Measurements from ENCODE around the gene EXOSC7. TPM values are rescaled to one million over a fixed set of nuclear protein-coding genes. Genes with fewer than 3 reads are reported as not detected.

EXOSC7 gene
- total RNA-seq, 1 experiment from 2014 or later = 88.7 TPM

DNA sequence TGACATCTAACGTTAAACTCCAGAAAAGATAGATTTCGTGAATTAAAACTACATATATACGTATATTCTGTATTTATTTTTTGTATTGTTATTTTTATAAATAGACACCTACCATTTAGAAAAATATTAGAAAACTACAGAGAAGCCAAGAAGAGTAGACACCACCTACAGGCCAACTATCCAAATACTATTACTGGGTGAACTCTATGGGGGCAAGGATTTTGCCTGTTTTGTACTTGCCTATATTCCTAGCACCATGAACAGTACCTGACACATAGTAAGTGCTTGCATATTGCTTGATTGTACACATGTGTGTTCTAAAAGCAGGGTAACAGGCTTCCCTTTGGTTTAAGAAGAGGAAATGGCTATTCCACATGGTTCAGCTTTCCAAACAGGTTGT lies 25.7 kb downstream of the EXOSC7 start:
- Mint-ChIP-seq H3K4me3 (no peak overlapping the region), H3K4me1 (no peaks in the 10 kb centered on the region), H3K27me3 (ENCODE audit: low read depth) (no peaks in the 10 kb centered on the region), H3K36me3 (ENCODE audit: insufficient read depth in 1 of 3, low read depth in 3 of 3) (peaks cover 62 to 90% (median 86%) of the 10 kb centered on the region in 3 experiments), H3K9me3 (peaks cover 18 to 21% of the 10 kb centered on the region in 2 experiments), H3K27ac (no peak overlapping the region)
- Histone ChIP-seq H3K27me3 (ENCODE audit: insufficient read depth, low read length) (no peaks in the 10 kb centered on the region), H3K23ac (ENCODE audit: insufficient read length, low read depth, low read length) (no peak overlapping the region), H2AK5ac (ENCODE audit: insufficient read length, low read length) (no peak overlapping the region), H3K18ac (ENCODE audit: insufficient read length, low read depth, low read length) (no peak overlapping the region), H4K91ac (ENCODE audit: insufficient read length, low read depth, low read length) (no peak overlapping the region), H3K23me2 (ENCODE audit: insufficient read length, low read depth, low read length, poor library complexity, severe bottlenecking) (no peaks in the 10 kb centered on the region), H2BK5ac (ENCODE audit: insufficient read length, low read length) (no peak overlapping the region), H4K8ac (replicated peaks; ENCODE audit: insufficient read length, low read depth, low read length) (no peak overlapping the region), H2BK15ac (ENCODE audit: low read depth, low read length) (no peak overlapping the region), H3K79me1 (ENCODE audit: insufficient read depth, low read depth, low read length, poor library complexity, severe bottlenecking) (no peaks in the 10 kb centered on the region), H3K27ac (ENCODE audit: insufficient read length, low read depth, low read length) (no peak overlapping the region), H3K4me1 (ENCODE audit: insufficient read depth, low read length) (no peaks in the 10 kb centered on the region), H4K5ac (ENCODE audit: insufficient read length, low read depth, low read length) (no peak overlapping the region), H2BK12ac (ENCODE audit: insufficient read length, low read depth, low read length) (no peak overlapping the region), H3K9me3 (ENCODE audit: control insufficient read depth, low read depth, low read length) (peaks cover 5% of the 10 kb centered on the region), H3K4ac (ENCODE audit: low read depth, low read length) (no peak overlapping the region), H4K20me1 (ENCODE audit: control insufficient read depth, insufficient read depth, insufficient read length) (no peaks in the 10 kb centered on the region), H2BK20ac (ENCODE audit: low read depth, low read length, poor library complexity, severe bottlenecking) (no peak overlapping the region), H3K79me2 (ENCODE audit: insufficient read depth, low read length) (no peaks in the 10 kb centered on the region), H3K4me2 (ENCODE audit: insufficient read depth, insufficient read length, low read length) (no peak overlapping the region), H3T11ph (ENCODE audit: low read length) (no peak overlapping the region), H2AFZ (ENCODE audit: low read length) (no peak overlapping the region), H2BK120ac (ENCODE audit: low read depth, low read length, poor library complexity, severe bottlenecking) (no peak overlapping the region), H3K9ac (ENCODE audit: extremely low read depth, insufficient read length, low read length) (no peak overlapping the region), H3K14ac (ENCODE audit: insufficient read depth, low read length) (no peak overlapping the region), H3K56ac (ENCODE audit: insufficient read length, low read depth, low read length) (no peak overlapping the region)
- DNase-seq = no peak
- no CpG with 5 or more reads among the region's 3 CpGs for WGBS (ENCODE audit: extremely low coverage, insufficient read length, low lambda C conversion rate)
- TF ChIP-seq, protein P1, sequence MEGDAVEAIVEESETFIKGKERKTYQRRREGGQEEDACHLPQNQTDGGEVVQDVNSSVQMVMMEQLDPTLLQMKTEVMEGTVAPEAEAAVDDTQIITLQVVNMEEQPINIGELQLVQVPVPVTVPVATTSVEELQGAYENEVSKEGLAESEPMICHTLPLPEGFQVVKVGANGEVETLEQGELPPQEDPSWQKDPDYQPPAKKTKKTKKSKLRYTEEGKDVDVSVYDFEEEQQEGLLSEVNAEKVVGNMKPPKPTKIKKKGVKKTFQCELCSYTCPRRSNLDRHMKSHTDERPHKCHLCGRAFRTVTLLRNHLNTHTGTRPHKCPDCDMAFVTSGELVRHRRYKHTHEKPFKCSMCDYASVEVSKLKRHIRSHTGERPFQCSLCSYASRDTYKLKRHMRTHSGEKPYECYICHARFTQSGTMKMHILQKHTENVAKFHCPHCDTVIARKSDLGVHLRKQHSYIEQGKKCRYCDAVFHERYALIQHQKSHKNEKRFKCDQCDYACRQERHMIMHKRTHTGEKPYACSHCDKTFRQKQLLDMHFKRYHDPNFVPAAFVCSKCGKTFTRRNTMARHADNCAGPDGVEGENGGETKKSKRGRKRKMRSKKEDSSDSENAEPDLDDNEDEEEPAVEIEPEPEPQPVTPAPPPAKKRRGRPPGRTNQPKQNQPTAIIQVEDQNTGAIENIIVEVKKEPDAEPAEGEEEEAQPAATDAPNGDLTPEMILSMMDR (conservative IDR thresholded peaks at IDR 0.05) = peak; percentile 24; the same call in 1 of the 3 replicates
